GM19025 (cell line): ENCODE data around the gene ERC2.

ENCODE experiments used
- ATAC-seq: cut with Tn5 transposase; IDR thresholded peaks from one replicate; pipeline ENCODE4 v1.9.1; 2021; ENCODE audit warnings: mild to moderate bottlenecking, low read depth, moderate library complexity; ENCODE audit not compliant: unreplicated experiment

Gene ERC2

DNA sequence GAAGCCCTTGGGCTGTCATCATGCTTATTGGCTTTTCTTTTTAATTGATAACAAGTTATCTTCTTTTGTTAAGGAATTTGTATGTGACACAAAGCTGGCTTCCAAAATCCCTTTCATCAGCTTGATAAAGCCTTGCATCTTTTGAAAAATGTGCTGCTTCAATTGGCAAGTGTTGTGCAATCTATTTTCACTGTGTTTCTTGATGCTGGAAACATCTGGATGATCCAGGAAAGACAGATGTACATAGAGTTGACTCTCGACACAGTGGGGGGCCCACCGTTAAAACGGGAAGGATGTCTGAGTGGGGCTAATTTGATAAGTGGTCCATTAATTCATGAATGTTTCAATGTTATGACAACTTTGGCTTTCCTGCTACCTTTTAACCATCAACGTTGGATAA lies 822.8 kb downstream of the ERC2 start:
- no peak for ATAC-seq

DNA sequence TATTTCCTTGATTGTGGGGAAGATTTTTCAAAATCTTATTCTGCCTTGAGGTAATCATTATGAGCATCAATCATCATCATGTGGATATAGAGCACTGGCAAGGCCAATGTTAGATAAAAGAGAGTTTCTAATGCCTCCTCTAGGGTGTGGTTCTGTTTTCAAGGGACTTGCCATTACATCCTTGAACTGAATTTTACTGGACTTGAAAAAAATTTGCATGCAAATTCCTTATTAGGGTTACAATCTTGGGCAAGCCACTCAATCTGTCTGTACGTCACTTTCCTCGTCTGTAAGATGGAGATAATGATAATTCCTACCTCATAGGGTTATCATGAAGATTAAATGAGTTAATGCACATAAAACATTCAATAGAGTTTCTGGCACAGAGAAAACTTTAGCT lies 825.0 kb downstream of the ERC2 start:
- ATAC-seq: no peak

- no peak for ATAC-seq
These were observed 826.3 kb downstream of the ERC2 start for GRCh38 chr3:55641964-55642363.

DNA sequence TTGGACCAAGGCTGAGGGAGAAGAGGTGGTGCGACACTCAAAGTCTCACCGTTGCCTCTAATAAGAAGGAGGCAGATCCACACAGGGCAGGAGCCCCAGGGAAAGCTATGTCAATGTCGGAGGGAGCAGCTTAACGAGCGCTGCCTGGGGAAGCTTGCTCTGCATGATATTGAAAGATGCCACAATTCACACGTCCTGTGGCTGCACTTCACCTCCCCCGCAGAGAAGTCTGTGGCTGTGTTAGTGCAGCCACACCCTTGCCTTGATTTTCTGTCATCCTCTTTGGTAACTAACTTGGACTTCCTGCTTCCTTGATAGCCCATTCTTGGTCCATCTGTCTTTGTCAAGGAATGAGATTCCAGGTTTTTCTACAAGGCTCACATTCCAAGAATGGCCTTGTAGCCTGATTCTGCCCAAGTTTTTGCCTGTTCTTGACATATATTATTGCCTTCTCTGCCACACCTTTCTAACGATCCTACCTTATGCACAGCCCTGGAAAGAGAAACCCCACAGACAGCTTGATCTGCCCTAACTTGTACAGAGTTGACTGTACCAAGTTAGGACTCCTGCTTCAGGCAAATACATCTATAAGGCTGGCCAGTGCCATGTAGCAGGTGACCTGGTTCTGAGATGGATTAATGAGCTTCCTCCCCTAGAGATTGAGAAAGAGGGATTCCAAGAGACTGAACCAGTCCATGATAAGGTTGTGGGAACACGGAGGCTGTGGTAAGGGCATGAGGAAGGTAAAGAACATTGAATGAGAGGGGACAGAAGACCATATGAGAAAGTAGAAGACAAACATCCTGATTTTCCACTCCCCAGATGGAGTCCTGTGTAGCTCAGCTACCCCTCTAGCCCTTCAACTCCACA lies 828.1 kb downstream of the ERC2 start:
- no peak for ATAC-seq

DNA sequence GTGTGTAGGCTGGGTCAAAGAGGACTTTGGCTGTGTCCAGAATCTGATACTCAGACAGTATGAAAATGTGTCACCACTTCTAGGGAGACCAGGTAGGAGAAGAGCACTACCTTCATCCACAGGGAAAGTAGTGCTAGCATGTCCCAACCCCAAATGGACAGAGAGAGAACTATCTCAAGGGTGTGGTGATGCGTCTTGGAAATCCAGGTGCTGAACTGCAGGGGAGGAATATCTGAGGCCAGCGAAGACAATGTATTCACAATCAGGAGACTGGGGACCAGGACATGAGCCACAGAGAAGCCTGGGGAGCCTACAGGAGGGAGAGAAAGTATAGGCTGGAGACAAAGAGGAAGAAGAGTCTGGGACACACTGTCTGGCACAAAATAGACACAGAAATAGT lies 829.1 kb downstream of the ERC2 start:
- ATAC-seq: no peak

GRCh38 chr3:55637906-55638638 lies 830.2 kb downstream of the ERC2 start:
- ATAC-seq: no peak

- ATAC-seq: no peak
These were observed 831.7 kb downstream of the ERC2 start for GRCh38 chr3:55636300-55637195.

DNA sequence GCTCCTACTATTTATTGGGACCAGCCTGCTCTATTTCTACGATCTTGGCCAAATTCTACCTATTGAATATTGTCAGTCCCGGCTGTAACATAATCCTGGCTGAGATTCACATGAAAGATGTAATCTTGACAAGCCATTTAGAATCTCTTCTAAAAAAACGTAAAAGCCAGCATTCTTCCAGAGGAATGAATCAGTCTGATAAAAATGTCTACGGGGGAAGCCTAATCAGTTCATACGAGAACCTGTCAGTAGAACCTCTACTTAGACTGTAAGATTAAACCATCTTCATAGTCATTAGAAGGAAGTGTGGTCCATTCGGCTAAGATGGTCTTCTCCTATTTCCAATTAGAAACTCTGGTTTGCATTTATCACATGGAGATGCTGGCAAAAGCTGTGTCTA lies 833.9 kb downstream of the ERC2 start:
- no peak for ATAC-seq

GRCh38 chr3:55633333-55633732 lies 834.9 kb downstream of the ERC2 start:
- no peak for ATAC-seq

GRCh38 chr3:55631766-55632331 lies 836.4 kb downstream of the ERC2 start:
- no peak for ATAC-seq

- no peak for ATAC-seq
These were observed 837.4 kb downstream of the ERC2 start for GRCh38 chr3:55630921-55631299.

DNA sequence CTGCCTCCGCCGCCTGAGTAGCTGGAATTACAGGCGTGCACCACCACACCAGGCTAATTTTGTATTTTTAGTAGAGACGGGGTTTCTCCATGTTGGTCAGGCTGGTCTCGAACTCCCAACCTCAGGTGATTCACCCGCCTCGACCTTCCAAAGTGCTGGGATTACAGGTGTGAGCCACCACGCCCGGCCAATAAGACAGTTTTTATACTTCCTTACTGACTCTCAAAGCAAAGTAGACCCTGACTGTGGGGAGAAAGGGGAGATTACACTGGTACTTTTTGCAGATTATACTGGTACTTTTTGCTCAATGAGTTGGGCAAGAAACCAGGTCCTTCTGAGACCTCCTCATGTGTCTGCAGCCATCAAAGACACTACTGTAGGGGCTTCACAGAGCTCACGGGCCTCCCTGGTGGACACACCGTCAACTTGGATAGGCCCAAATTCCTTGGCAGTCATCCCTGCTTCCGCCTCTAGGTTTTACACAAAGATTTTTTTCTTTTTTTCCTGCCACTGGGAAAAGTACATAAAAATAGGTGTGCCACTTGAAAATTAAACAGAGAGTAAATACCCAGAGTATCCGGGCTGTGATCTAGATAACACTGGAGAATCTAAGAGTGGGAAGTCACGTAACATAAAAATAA lies 837.9 kb downstream of the ERC2 start:
- no peak for ATAC-seq

- no peak for ATAC-seq
These were observed 838.8 kb downstream of the ERC2 start for GRCh38 chr3:55629432-55629831.

DNA sequence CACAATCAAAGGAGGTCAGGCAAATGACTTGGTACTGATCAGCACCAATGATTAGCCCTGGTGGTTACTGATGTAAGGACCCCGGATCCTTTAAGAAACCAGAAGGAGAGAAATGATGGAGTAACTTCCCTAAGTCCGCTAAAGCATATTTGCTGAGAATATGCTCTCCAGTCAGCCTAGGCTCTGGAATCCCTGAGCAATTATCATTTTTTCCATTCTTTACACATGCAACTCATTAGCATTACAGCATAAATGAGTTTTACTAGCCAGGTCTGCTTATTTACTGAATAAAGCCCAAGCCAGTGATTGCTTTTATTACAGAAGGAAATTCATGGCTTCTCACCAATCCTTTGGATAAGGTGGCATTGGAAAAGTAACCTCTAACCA lies 842.0 kb downstream of the ERC2 start:
- no peak for ATAC-seq

DNA sequence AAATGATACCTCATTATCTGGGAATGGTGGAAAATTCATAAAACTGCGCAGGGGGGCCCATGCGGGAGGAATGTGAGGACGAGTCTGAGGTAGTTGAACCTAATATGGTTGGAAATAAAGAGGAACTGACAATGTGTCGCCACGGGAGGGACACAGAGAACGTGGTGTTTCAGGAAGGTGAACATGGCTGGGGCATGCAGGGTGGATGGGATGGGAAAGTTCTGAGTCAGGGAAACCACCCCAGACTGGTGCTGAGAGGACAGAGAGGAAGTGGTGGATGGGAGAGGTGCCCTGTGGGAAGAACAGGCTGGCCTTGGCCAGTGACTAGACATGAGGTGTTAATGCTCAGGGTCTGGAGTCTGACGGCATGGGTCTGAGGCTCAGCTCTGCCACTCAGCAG lies 844.0 kb downstream of the ERC2 start:
- no peak for ATAC-seq

GRCh38 chr3:55623786-55624185 lies 844.5 kb downstream of the ERC2 start:
- ATAC-seq: no peak

DNA sequence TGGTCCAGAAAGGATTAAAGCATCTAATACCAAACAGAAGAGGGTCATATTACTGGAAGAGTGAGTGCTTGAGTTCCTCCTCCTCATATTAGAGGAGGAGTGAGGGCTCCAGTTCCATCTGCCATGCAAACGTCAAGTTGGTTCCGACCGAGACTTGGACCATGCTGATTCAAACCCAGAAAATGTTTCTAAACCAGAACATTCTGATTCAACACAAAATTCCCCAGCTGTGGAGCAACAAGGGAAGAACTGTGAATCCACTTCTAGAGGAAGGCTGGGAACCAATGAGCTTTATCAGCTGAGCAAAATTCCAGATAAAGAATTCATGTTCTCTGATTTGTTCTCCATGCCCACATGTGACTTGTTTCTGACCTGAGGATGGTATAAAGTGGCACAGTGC lies 845.5 kb downstream of the ERC2 start:
- no peak for ATAC-seq

- ATAC-seq: no peak
These were observed 846.2 kb downstream of the ERC2 start for GRCh38 chr3:55622116-55622515.

DNA sequence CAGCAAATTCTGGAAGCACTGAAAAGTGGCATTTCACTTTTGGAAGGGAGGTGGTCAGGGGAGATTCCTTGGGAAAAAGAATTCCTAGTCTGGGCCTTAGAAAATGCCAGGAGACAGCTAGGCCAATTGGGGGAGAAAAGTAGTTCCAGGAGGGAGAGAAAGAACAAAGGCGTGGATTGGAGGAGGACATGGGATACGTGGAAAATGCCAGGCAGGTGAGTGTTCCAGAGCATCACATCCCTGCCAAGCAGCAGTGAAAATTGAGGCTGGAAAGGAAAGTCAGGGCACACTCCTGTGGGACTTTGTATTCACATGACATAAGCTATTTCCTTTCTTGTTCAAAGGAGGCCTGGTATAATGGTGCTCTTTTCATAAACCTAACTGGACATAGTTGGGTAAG lies 846.6 kb downstream of the ERC2 start:
- no peak for ATAC-seq

DNA sequence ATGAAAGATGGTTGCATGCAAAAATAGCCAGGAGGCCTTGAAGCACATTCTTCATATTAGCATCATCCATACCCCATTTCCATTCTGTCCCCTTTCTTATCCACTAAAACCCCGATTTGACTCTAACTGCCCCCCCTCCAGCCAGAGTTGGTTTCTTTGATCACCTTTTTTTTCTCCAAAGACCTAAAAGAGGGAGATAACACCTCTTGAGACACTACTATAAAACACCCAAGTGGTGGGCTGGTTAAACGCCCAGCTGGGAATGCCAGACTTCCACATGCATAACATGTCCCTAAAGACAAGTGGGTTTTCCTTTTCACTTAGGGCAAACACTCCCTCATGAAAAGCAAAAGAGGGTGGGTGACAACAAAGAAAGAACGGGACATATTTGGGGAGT lies 847.2 kb downstream of the ERC2 start:
- ATAC-seq: no peak
